PC-3 (cell line): Measurements from ENCODE around the gene GYPC.

Experiments
- CTCF ChIP-seq: fragments of 300-600 bp; sonication (generic); conservative IDR thresholded peaks from 2 replicates; pipeline ENCODE4 v1.5.1; 2017; ENCODE audit warnings: antibody characterized with exemption, low read depth, mild to moderate bottlenecking, low read length
- EZH2 ChIP-seq: fragments of 300-600 bp; sonication (generic); IDR thresholded peaks from one replicate; pipeline ENCODE4 v1.6.1; 2017; ENCODE audit warnings: antibody characterized with exemption, mild to moderate bottlenecking, low read length; ENCODE audit not compliant: unreplicated experiment
- EZH2phosphoT487 ChIP-seq: fragments of 300-600 bp; sonication (generic); IDR thresholded peaks from 2 replicates; pipeline ENCODE4 v1.6.1; 2018; ENCODE audit warnings: mild to moderate bottlenecking, antibody characterized with exemption, low read length, borderline replicate concordance

GRCh38 chr2:126653109-126653508, 2.8 kb upstream of the GYPC start:
- TF ChIP-seq CTCF (no peak), EZH2phosphoT487 (no peak), EZH2 (no peak)
